GM12801 (cell line): ENCODE results near the gene BLMH.

Source experiments
- TF ChIP-seq, protein P1 (sequence below): IDR thresholded peaks from one replicate; pipeline ENCODE4 v1.5.1; 2011; ENCODE audit warnings: control low read depth; ENCODE audit not compliant: insufficient read length; ENCODE audit errors: extremely low read depth

The BLMH gene

DNA sequence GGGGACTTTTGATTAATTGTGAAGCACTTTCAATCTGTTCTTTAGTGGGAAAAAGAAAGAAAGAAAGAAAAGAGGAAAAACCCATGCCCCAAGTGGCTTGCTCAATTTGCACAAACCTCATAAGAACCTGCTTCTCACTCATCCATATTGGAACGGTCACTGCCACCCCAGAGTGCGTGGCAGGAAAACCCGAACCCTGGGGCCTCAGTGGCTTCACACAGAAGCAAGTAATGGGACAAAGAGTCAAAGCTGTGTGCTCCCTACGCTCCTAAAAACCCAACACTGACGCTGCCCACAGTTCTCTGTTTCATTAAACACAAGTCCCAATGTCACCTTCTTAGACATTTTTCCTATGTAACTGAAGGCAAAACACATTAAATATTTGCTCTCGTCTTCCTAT lies 57.4 kb downstream of the BLMH start:
- TF ChIP-seq, protein P1, sequence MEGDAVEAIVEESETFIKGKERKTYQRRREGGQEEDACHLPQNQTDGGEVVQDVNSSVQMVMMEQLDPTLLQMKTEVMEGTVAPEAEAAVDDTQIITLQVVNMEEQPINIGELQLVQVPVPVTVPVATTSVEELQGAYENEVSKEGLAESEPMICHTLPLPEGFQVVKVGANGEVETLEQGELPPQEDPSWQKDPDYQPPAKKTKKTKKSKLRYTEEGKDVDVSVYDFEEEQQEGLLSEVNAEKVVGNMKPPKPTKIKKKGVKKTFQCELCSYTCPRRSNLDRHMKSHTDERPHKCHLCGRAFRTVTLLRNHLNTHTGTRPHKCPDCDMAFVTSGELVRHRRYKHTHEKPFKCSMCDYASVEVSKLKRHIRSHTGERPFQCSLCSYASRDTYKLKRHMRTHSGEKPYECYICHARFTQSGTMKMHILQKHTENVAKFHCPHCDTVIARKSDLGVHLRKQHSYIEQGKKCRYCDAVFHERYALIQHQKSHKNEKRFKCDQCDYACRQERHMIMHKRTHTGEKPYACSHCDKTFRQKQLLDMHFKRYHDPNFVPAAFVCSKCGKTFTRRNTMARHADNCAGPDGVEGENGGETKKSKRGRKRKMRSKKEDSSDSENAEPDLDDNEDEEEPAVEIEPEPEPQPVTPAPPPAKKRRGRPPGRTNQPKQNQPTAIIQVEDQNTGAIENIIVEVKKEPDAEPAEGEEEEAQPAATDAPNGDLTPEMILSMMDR, result no peak

DNA sequence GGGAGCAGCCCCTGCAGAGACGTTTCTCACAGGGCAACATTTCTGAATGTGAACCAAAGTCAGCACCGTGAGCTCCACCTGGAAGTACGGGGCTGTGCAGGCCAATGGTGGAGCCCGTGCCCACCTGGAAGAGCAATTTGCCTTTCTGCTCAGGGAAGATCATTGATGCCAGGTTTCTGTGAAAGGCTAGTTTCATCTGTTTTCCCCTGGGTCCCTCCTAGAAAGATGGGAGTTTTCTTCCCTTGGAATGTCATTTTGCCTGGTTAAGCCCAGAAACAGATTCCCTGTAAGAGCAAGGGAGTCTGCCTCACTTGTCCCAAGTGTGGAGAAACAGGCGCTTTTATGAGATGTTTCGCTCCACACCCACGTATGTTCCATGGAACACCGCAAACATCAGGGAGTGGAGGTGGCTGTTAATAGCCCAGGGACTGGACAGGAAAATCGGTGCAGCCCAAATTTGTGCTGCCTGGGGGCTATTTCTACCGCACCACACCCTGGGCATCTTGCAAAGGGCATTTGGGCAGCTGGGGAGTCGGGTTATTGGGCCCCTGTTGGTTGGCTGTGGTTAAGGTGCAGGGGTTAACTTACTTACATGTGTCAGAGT lies 58.8 kb downstream of the BLMH start:
- TF ChIP-seq, protein P1, result no peak

DNA sequence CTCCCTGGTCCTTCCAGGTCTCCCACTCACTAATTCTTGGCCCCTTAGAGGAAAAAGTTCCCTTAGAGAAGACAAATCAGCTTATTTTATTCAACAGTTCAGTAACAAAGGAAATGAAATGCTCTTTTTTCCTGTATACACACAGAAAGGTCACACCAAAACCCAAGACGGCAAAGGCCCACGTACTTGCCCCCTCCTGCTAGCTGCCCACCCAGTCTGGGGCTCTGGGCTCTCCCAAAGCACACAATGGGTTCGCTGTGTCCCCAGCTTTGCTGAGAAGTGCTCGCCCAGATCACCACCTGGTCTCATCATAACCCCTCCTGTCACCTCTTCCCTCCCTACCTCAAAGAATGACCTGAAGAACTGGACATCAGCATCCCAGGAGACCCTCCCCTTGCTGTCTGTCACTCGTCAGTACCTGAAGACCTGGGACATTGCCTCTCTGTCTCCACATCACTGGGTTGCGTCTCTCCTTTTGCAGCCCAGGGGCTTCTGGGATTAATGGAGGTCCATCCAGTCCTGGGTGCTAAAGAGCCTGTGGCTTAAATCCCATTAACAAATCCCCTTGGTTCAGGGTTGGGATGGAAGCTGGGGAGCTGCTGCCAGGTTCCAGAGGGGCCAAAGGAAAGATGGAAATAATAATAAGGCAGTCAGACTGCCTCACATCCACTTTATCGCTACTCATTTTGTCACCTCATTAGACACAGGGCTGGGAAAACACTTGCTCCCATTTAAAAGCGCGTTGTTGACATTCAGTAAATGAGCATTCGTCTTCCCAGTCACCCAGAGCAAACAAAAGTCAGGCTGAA lies 59.5 kb downstream of the BLMH start:
- TF ChIP-seq, protein P1, result no peak

DNA sequence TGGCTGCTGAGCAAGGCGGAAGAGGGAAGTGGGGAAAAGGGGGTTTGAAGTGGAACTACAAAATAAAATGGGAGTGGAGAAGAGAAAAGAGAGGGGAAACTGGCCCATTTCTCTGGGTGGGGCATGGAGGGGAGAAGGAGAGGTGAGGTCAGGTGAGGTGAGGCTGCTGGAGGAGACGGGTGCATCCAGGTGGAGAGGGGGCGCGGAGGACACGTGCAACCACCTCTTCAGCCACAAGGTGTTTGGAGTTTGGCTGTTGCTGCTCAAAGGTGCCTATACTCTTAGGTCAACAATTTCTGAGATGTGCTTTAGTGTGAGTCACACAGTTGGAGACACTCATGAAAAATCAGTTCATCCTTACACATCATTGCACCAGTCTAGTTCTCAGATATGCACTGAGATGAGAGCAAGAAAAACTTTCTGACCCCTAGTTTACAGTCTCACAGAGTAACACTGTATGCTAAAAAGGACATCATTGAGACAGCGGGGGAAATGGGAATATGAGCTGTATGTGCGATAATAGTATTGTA lies 61.1 kb downstream of the BLMH start:
- TF ChIP-seq, protein P1, result no peak

DNA sequence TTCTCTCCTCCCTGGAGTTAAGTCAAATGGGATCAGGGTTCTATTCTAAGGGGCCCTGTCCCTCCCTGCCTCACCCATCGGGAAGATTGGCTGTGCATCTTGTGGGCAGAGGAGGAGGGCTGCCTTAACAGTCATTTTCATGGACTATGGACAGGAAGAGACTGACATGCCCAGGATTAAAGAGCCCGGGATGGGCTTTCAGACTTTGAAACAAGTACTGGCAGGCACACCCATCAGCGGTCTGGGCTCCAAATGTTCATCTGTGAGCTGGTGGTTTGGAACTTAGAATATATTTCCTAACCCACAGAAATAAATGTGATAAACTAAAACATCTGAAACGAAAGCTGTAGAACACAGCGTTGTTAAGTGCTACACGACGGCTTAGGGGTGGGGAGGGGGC lies 62.7 kb downstream of the BLMH start:
- TF ChIP-seq, protein P1, result no peak

DNA sequence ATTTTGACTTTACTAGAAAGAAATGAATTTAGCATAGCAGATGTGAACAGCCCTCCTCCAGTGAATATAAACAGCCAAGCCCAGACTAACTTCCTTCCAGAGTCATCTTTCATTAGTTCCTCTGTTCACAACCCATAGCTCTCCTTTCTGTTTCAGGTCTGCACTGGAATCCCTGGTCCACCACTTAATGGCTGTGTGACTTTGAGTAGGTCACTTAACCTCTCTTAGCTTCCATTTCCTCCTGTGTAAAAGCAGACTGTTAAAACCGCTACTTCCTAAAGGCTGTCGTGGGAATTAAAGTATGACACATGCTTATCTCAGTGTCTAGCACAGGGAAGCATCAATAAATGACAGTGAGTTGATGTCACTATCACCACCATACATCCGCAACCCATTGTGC lies 63.7 kb downstream of the BLMH start:
- TF ChIP-seq, protein P1, result no peak

DNA sequence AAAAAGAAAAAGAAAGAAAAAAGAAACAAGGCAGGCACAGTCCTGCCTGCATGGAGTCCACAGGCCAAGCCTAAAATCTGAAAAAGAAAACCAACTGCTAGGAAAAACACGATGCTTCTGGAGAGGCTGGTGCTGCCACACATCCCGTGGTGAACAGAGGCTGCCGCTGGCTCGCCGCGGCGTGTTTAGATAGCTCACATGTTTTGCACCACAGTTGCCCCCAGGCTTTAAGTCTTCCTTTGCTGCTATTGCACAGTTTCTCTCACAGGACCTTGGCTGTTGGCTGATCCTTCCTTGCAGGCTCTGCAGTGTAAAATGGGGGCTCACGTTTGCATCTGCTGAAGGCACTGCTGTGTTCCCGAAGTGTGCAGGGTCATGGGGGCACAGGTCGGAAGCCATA lies 64.9 kb downstream of the BLMH start:
- TF ChIP-seq, protein P1, result no peak
